Large intestine (tissue), 3 donors: Measurements from ENCODE around the gene NFIC. TPM values are rescaled to one million over a fixed set of nuclear protein-coding genes. Genes with fewer than 3 reads are reported as not detected.
"Not testable (repeated sequence)": the region's sequence is repeated elsewhere in the genome, so short reads cannot be mapped to it uniquely, and the experiment has no call there.

Experiments
- DNase-seq, 2 donors: peaks; one replicate each; pipeline versions ENCODE4 v3.0.0 to v3.0.0-alpha.2; 2013
- H3K27ac ChIP-seq: one replicate; pipeline ENCODE4 v1.5.1; 2013; ENCODE audit warnings: low read length
- H3K27me3 ChIP-seq: 2 replicates; pipeline ENCODE4 v1.6.1; 2013; ENCODE audit warnings: low read length; ENCODE audit not compliant: control insufficient read depth, insufficient read depth
- H3K36me3 ChIP-seq: 2 replicates; pipeline ENCODE4 v1.6.1; 2013; ENCODE audit warnings: low read length; ENCODE audit not compliant: control insufficient read depth, insufficient read depth
- H3K4me1 ChIP-seq: one replicate; pipeline ENCODE4 v1.6.1; 2013; ENCODE audit warnings: low read length; ENCODE audit not compliant: control insufficient read depth, insufficient read depth
- H3K4me3 ChIP-seq: one replicate; pipeline ENCODE4 v1.5.1; 2013; ENCODE audit warnings: low read length
- H3K9me3 ChIP-seq: one replicate; pipeline ENCODE4 v1.6.1; 2013; ENCODE audit warnings: mild to moderate bottlenecking, low read depth, low read length, moderate library complexity; ENCODE audit not compliant: control insufficient read depth
- WGBS: methylation state at CpG from one replicate; pipeline ENCODE4 v1.1.5; 2013; ENCODE audit warnings: low lambda C conversion rate; ENCODE audit not compliant: insufficient coverage; 5-methylcytosine and 5-hydroxymethylcytosine counted together
- polyA plus RNA-seq: library from polyadenylated mRNA; unstranded; fragments of 120-200 nt; gene quantifications from one replicate; pipeline ENCODE4 v1.2.1, GENCODE V29; 2013

The NFIC gene
- polyA plus RNA-seq, 1 donor: 17.0 TPM

GRCh38 chr19:3506384-3507340 is 140.3 kb downstream of the NFIC start:
- peaks cover 28% of the 10 kb centered on the region for H3K36me3 ChIP-seq
- DNase-seq: peak in 1 of 2 donors; percentile 47

GRCh38 chr19:3507371-3508120 is 141.2 kb downstream of the NFIC start:
- DNase-seq: peak; percentile 55 to 71
- Histone ChIP-seq H3K27ac (peak overlapping the region; percentile 72), H3K27me3 (no peaks in the 10 kb centered on the region), H3K9me3 (no peaks in the 10 kb centered on the region), H3K4me1 (peaks cover 10% of the 10 kb centered on the region), H3K36me3 (peaks cover 37% of the 10 kb centered on the region), H3K4me3 (peak overlapping the region; percentile 71)
- WGBS: 0% methylated on average over 1 of the region's 31 CpGs

More at GRCh38 chr19:3506384-3507340, 140.3 kb downstream of the NFIC start:
- Histone ChIP-seq H3K4me1 (peaks cover 10% of the 10 kb centered on the region), H3K4me3 (peak overlapping the region; percentile 71), H3K27ac (peak overlapping the region; percentile 72), H3K9me3 (no peaks in the 10 kb centered on the region), H3K27me3 (no peaks in the 10 kb centered on the region)
- no CpG with 5 or more reads among the region's 69 CpGs for whole genome bisulfite sequencing

- peak in 1 of 2 donors; percentile 61 for DNase-seq
- peaks cover 10% of the 10 kb centered on the region for H3K4me1 ChIP-seq
- WGBS: no CpG with 5 or more reads among the region's 18 CpGs
Measured at GRCh38 chr19:3508121-3508661, 141.8 kb downstream of the NFIC start.

GRCh38 chr19:3508771-3509535 is 142.6 kb downstream of the NFIC start:
- DNase-seq: no peak
- H3K36me3 ChIP-seq: peaks cover 45% of the 10 kb centered on the region
- no peak overlapping the region for H3K4me3 ChIP-seq
- 88% methylated on average over 8 of the region's 23 CpGs for WGBS
- H3K27me3 ChIP-seq: no peaks in the 10 kb centered on the region
- H3K27ac ChIP-seq: no peak overlapping the region
- peaks cover 10% of the 10 kb centered on the region for H3K4me1 ChIP-seq
- H3K9me3 ChIP-seq: no peaks in the 10 kb centered on the region

More at GRCh38 chr19:3508121-3508661, 141.8 kb downstream of the NFIC start:
- peak overlapping the region; percentile 38 for H3K27ac ChIP-seq
- peaks cover 39% of the 10 kb centered on the region for H3K36me3 ChIP-seq
- H3K4me3 ChIP-seq: peak overlapping the region; percentile 71
- not testable (repeated sequence) for H3K9me3 ChIP-seq, H3K27me3 ChIP-seq

GRCh38 chr19:3509566-3509989 is 143.2 kb downstream of the NFIC start:
- no CpG with 5 or more reads among the region's 15 CpGs for WGBS

GRCh38 chr19:3510727-3511126 is 144.3 kb downstream of the NFIC start:
- no peak for DNase-seq
- peaks cover 10% of the 10 kb centered on the region for H3K4me1 ChIP-seq
- H3K36me3 ChIP-seq: peaks cover 52% of the 10 kb centered on the region

More at GRCh38 chr19:3509566-3509989, 143.2 kb downstream of the NFIC start:
- peaks cover 10% of the 10 kb centered on the region for H3K4me1 ChIP-seq
- no peak overlapping the region for H3K27ac ChIP-seq
- peaks cover 48% of the 10 kb centered on the region for H3K36me3 ChIP-seq
- no peak for DNase-seq
- H3K27me3 ChIP-seq: no peaks in the 10 kb centered on the region
- H3K9me3 ChIP-seq: no peaks in the 10 kb centered on the region
- H3K4me3 ChIP-seq: no peak overlapping the region

GRCh38 chr19:3511506-3512251 is 145.3 kb downstream of the NFIC start:
- WGBS: no CpG with 5 or more reads among the region's 26 CpGs
- Histone ChIP-seq H3K4me1 (peaks cover 10% of the 10 kb centered on the region), H3K36me3 (peaks cover 52% of the 10 kb centered on the region), H3K4me3 (no peak overlapping the region), H3K27me3 (no peaks in the 10 kb centered on the region), H3K9me3 (no peaks in the 10 kb centered on the region), H3K27ac (no peak overlapping the region)
- no peak for DNase-seq

More at GRCh38 chr19:3510727-3511126, 144.3 kb downstream of the NFIC start:
- H3K27ac ChIP-seq: no peak overlapping the region
- no CpG with 5 or more reads among the region's 22 CpGs for WGBS
- H3K27me3 ChIP-seq: no peaks in the 10 kb centered on the region
- H3K9me3 ChIP-seq: no peaks in the 10 kb centered on the region
- H3K4me3 ChIP-seq: no peak overlapping the region

- no peaks in the 10 kb centered on the region for H3K9me3 ChIP-seq
- H3K27me3 ChIP-seq: no peaks in the 10 kb centered on the region
- DNase-seq: no peak
- no peak overlapping the region for H3K4me3 ChIP-seq
- H3K4me1 ChIP-seq: peaks cover 4% of the 10 kb centered on the region
- peaks cover 52% of the 10 kb centered on the region for H3K36me3 ChIP-seq
- 73% methylated on average over 2 of the region's 17 CpGs for WGBS
- no peak overlapping the region for H3K27ac ChIP-seq
Measured at GRCh38 chr19:3512562-3513228, 146.3 kb downstream of the NFIC start.
